ENCODE data around the gene RGS9.

- TF ChIP-seq, protein P1, sequence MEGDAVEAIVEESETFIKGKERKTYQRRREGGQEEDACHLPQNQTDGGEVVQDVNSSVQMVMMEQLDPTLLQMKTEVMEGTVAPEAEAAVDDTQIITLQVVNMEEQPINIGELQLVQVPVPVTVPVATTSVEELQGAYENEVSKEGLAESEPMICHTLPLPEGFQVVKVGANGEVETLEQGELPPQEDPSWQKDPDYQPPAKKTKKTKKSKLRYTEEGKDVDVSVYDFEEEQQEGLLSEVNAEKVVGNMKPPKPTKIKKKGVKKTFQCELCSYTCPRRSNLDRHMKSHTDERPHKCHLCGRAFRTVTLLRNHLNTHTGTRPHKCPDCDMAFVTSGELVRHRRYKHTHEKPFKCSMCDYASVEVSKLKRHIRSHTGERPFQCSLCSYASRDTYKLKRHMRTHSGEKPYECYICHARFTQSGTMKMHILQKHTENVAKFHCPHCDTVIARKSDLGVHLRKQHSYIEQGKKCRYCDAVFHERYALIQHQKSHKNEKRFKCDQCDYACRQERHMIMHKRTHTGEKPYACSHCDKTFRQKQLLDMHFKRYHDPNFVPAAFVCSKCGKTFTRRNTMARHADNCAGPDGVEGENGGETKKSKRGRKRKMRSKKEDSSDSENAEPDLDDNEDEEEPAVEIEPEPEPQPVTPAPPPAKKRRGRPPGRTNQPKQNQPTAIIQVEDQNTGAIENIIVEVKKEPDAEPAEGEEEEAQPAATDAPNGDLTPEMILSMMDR (conservative IDR thresholded peaks at IDR 0.05 in 1 of 2, IDR thresholded peaks at IDR 0.05 in 1 of 2; ENCODE audit: extremely low read depth in 1 of 2, insufficient read depth in 1 of 2, low read depth in 1 of 2, low read length in 2 of 2), result no peak
- no peak for TF ChIP-seq EZH2 (IDR thresholded peaks at IDR 0.05; ENCODE audit: borderline replicate concordance, low read length)
These were observed 123.5 kb downstream of the RGS9 start for GRCh38 chr17:65260626-65261025.
